ENCODE data around the gene SNX4. TPM values are rescaled to one million over a fixed set of nuclear protein-coding genes. Genes with fewer than 3 reads are reported as not detected.

SNX4 gene
- total RNA-seq, 4 donors from 2014 or later = 44.2 to 66.1 (median 58.0) TPM

GRCh38 chr3:125460233-125460632, 59.8 kb downstream of the SNX4 start:
- no peak for TF ChIP-seq CTCF (IDR thresholded peaks at IDR 0.05; ENCODE audit: low read depth)

GRCh38 chr3:125443923-125444322, 76.1 kb downstream of the SNX4 start:
- TF ChIP-seq CTCF (IDR thresholded peaks at IDR 0.05; ENCODE audit: low read depth) = no peak

GRCh38 chr3:125442506-125442905, 77.5 kb downstream of the SNX4 start:
- TF ChIP-seq CTCF (IDR thresholded peaks at IDR 0.05; ENCODE audit: low read depth) = no peak

- TF ChIP-seq CTCF (IDR thresholded peaks at IDR 0.05; ENCODE audit: low read depth) = no peak
Measured at GRCh38 chr3:125440970-125441369, 79.0 kb downstream of the SNX4 start.

GRCh38 chr3:125440559-125440955, 79.4 kb downstream of the SNX4 start:
- no peak for TF ChIP-seq CTCF (IDR thresholded peaks at IDR 0.05; ENCODE audit: low read depth)

- no peak for TF ChIP-seq CTCF (IDR thresholded peaks at IDR 0.05; ENCODE audit: low read depth)
Measured at GRCh38 chr3:125437631-125438435, 82.2 kb downstream of the SNX4 start.

- TF ChIP-seq CTCF (IDR thresholded peaks at IDR 0.05; ENCODE audit: low read depth) = no peak
Measured at GRCh38 chr3:125436921-125437320, 83.1 kb downstream of the SNX4 start.
